Stomach (tissue), 4 donors: Measurements from ENCODE around the gene SLC12A3.

ENCODE experiments used
- CTCF ChIP-seq, 7 experiments: fragments of 450-650 bp in 4 of 7; fragments of 200-600 bp in 3 of 7; sonication (generic) in 3 of 7; IDR thresholded peaks; one replicate each; pipeline ENCODE4 v1.5.1; 2016 to 2019; ENCODE audit warnings: antibody characterized with exemption in 7 of 7, control low read depth in 2 of 7, mild to moderate bottlenecking in 1 of 7
- EP300 ChIP-seq: sonication (generic); formaldehyde crosslinking; IDR thresholded peaks from one replicate; pipeline ENCODE4 v1.6.1; 2017; ENCODE audit warnings: antibody characterized with exemption
- POLR2A ChIP-seq, 4 donors: fragments of 450-650 bp; IDR thresholded peaks; one replicate each; pipeline ENCODE4 v1.6.1; 2016; ENCODE audit warnings: antibody characterized with exemption in 4 of 4, control low read depth in 2 of 4, mild to moderate bottlenecking in 1 of 4, moderate library complexity in 1 of 4

GRCh38 chr16:56930486-56931270 is 65.7 kb downstream of the SLC12A3 start:
- TF ChIP-seq CTCF (IDR thresholded peaks at IDR 0.05) (no peak), POLR2A (IDR thresholded peaks at IDR 0.05) (no peak), EP300 (no peak)
